Uterine smooth muscle cell (primary cell): ENCODE measurements around the gene SPATA22. TPM values are rescaled to one million over a fixed set of nuclear protein-coding genes. Genes with fewer than 3 reads are reported as not detected.

ENCODE experiments used
- total RNA-seq: library from RNA; depleted of rRNA; stranded (reverse); fragments of >200 nt; gene quantifications from 2 replicates; pipeline ENCODE4 v1.2.3, GENCODE V29; 2014

Gene SPATA22
- not detected in 2 replicates for total RNA-seq

DNA sequence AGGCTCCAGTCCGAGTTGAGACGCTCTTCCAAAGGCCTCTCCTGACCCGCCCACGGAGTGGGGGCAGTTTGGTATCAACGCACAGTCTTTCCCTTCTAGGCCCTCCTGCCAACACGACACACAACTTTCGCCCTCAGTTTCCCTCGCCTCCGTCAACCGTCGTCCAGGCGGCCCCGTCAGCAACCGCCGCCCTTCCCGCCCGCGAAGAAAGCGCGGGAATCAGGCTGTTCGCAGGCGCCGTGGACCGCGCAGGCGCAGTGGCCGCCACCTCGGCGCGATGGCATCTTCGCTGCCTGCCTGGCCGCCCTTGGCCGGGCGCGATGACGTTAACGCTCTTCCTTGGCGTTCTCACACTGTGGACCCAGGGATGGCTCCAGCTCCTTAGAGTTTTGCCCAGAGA lies at the start of gene SPATA22:
Gene SPATA22 (minus strand): TSS at position 221 of the 400 bp plus-strand sequence. CDS start 2,494 bp downstream, outside the sequence.

GRCh38 chr17:3475812-3476610 lies 4.4 kb upstream of the SPATA22 start, which contains the start of gene ASPA:
ASPA (plus strand) TSS chr17:3475997; CDS start chr17:3476160, 163 bp downstream.

GRCh38 chr17:3433741-3434140 lies 37.9 kb downstream of the SPATA22 start, which contains the start of gene OR1E2:
OR1E2 (minus strand) TSS chr17:3433841; CDS start chr17:3433841, 0 bp downstream.

DNA sequence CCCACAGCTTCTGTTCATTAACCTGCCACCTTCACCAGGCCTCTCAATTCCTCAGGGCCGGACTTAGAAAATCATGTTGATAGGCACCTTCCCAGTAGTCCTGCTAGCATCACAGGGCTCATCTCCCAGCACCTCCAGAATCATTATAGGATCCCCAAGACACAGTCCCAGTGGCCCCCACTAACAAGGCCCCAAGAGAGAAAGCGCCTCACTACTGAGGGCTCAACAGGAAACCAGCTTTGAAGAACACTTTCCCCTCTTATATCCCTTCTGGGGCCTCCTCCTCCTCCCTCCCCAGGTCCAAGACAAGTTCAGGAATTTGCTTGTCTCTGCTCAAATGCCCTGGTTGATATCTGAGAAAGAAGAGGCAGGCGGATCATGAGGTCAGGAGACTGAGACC lies 60.5 kb downstream of the SPATA22 start, which contains the start of gene OR3A3:
Gene OR3A3 (plus strand): TSS at position 301 of the 400 bp plus-strand sequence.

DNA sequence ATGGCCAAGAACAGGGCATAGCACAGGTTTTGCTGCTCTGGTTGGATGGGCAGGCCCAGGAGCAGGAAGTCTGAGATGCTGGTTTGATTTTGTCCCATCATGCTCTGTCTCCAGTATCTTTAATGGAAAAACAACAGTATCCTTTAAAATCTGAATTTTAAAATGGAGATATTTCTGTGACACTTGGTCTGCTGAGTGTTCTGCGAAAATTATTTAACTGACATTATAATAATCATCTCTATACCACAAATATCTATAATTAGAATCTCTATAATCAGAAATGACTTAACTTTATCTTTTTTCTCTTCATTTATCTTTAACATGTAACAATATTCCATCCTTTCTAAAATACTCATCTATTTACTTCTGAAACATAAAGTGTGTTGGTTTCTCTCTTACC lies 73.3 kb downstream of the SPATA22 start, which contains the start of gene OR1E1:
Gene OR1E1 (minus strand): TSS at position 101 of the 400 bp plus-strand sequence. CDS start 0 bp downstream, at position 101.

Other genes with a start within 250 kb of the SPATA22 start
- 0.11 TPM in 1 of 2 replicates, not detected in the other for gene OR3A1, start 173.5 kb downstream of the SPATA22 start, total RNA-seq
- under 0.01 and 0.12 TPM in 2 replicates for gene OR3A2, start 85.5 kb downstream of the SPATA22 start, total RNA-seq
- not detected in 2 replicates for gene OR1E1, start 73.4 kb downstream of the SPATA22 start, total RNA-seq
- gene OR3A3, start 60.4 kb downstream of the SPATA22 start, total RNA-seq: 0.33 TPM in 1 of 2 replicates, not detected in the other
- gene OR1E2, start 38.0 kb downstream of the SPATA22 start, total RNA-seq: not detected in 2 replicates
- 0.62 and 0.77 TPM in 2 replicates for gene ASPA, start 4.2 kb upstream of the SPATA22 start, total RNA-seq
- 1.00 and 1.5 TPM in 2 replicates for gene TRPV3, start 86.0 kb upstream of the SPATA22 start, total RNA-seq
- gene TRPV1, start 137.6 kb upstream of the SPATA22 start, total RNA-seq: 2.1 and 2.5 TPM in 2 replicates
- 15.4 and 29.7 TPM in 2 replicates for gene SHPK, start 164.4 kb upstream of the SPATA22 start, total RNA-seq
- 19.4 and 35.5 TPM in 2 replicates for gene CTNS, start 164.9 kb upstream of the SPATA22 start, total RNA-seq
- gene TAX1BP3, start 196.8 kb upstream of the SPATA22 start, total RNA-seq: 179 and 184 TPM in 2 replicates
- gene EMC6, start 197.0 kb upstream of the SPATA22 start, total RNA-seq: 17.4 and 25.3 TPM in 2 replicates
- gene P2RX5, start 224.3 kb upstream of the SPATA22 start, total RNA-seq: 3.7 and 4.0 TPM in 2 replicates